Germinal center (tissue), 1 donor: Measurements from ENCODE around the gene KCNJ16.

ENCODE experiments used
- DNase-seq: peaks from one replicate; pipeline ENCODE4 v3.0.0; 2012; ENCODE audit warnings: mixed read lengths, low spot score

Gene KCNJ16

DNA sequence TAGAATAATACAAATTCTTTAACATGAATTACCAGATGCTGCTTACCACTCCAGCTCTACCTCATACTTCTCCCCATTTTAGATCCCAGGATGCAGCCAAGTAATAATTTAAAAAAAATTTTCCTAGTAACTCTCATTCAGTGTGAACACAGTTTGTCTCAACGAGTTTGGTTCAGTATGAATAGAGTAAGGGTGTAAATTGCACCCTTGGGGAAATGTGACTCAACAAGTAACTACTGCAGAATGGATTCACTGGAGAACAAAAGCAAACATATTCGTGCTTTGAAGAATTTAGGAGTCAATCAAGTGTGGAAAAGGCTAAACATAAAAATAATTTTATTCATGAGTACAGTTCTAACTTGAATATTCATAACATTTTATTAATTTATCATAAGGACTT, 23.0 kb downstream of the KCNJ16 start:
- no peak for DNase-seq

DNA sequence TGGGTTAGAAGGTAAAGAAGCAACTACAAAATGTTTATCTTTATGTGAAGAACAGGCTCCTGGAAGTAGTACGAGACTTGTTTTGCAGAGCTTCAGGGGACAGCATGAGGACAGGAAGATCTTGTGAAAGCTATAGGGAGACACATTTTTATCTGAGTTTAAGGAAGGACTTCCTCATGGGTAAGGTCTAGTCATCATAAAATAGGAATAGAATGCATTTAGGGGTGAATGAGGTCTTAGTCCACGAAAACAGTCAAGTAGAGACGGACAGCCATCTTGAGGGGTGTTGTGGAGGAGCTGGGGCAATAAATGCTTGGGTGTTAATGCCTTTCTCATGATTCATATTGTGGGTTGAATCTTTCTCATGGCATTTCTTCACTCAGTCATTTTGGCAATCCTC, 24.3 kb downstream of the KCNJ16 start:
- no peak for DNase-seq

DNA sequence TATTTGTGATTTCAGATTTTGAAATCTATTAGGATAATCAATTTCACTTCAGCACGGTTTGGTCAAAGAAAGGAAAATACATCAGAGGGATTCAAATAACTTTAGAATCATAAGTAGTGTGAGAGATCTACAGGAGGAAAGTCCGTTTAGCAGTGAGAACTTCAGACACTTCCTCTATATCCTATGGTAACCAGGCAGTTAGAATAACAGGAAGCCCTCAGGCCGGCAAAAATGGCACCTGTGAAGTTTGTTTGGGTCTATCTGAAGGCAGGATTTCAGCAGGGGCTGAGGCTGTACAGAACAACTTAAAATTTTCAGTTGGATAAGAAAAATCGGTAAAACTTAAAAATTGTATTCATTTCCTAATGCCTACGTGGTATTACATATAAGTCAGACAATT, 24.9 kb downstream of the KCNJ16 start:
- no peak for DNase-seq

DNA sequence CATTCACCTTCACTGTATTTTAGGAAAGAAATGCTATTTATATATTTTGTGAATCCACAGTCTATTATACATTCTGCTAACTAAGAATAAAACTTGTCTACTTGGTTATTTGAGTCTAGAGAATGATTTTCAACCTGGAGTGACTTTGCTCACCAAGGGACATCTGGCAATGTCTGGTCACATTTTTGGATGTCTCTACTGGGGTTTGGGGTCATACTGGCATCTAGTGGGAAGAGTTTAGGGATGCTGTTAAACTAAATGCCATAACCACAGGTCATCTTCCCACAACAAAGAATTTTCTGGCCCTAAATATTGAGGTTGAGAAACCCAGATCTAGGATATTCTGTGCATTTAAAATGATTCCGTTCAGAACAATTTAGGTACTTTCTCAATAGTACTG, 26.0 kb downstream of the KCNJ16 start:
- DNase-seq: no peak

DNA sequence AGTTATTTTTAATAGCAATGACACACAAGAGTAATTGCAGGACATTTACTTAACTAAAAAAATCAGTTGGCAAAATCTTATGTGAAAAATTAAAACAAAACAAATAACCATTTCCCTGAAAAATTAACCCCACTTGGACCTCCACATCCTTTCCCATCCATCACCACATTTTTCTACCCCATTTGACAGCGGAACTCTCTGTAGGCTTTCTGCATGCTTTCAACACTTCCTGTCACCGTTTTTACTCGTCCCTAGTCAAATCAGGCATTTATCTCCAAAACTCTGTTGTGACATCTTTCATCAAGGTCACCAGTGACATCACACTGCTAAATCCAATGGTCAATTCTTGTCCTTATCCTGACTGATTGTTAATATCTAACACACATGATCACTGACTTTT, 27.5 kb downstream of the KCNJ16 start:
- no peak for DNase-seq

DNA sequence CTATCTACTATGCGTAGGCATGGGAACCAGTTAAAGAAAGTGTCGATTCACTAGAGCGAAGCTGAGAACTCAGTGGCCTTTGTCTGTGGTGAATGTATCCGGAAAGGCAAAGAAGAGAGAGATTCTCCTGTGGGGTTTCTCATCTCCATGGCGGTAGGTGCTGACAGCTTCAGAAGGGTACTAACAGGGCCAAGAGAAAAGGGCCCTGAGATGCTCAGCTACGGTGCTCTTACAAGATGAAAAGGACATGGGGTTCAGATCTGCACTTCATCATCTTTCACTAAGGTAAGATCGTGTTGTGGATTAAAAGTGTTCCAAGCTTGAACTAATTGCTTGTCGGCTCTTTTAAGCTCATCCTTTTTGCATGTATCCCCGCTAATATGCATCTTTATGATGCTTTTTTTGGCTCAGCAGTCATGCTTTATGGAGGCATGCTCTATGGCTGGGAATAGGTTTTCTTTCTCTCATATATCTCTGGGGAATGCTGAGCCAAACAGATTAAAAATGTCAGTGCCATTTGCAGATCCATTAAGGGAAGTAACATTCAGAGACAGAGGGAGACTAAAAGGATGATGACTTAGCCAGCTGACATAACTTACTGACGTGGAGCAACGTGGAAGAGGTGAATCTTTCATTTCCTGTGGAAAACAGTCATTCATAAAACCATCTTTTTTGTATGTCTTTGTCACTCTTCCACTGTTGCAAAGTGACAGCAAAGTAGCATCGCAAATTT, 29.9 kb downstream of the KCNJ16 start:
- DNase-seq: no peak

DNA sequence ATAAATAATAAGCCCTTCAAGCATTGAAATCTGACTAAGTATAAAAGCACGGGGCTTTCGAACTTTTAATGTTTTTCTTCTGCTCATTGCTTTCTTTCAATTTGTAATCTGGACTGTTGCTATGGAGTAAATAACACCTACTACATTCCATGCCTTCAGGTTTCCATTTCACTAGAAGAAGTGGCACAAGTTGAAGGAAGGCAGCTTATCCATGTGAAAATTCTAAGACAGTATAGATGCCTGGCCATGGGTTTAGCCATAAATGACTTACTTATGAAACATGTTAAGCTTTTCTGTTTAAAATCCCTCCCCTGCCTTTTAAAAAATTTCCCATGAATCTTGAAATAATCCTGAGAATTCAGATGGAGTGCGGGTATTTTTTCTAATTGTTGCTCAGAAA, 30.6 kb downstream of the KCNJ16 start:
- DNase-seq: no peak

DNA sequence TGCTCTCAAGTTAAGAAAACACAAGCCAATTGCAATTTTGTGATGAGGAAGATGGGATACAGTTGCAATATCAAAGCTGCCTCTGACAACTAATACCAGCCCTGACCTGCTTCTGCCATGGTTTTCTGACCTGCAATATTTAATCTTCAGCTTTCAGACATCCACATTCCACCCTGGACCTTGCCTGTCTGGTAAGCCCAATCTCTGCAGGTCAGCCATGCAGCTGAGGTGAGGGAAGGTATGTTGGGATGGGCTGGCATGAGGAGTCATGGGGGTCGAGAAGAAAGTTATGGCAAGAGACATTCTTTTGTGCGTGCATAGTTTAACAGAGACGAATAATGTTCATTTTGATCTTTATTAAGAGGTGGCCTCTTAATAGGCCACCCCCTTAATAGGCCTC, 31.5 kb downstream of the KCNJ16 start:
- DNase-seq: no peak

DNA sequence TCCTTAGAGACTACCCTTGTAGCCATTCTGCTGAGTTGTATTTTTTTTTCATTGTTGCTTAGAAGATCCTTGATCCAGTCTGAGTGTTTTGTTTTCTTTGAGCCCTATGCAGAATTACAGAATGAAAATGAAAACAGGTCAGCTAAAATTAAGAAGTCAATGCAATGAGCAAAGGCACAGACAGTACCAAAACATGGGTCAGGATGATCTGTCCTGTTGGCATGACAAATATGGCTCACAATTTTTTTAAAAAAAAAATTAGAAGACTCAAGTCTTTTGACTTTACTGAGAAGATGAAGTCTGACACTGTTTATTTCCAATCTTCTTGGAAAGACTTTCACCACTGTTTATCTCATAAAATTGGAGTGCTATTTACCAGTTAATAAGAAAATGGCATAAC, 32.4 kb downstream of the KCNJ16 start:
- no peak for DNase-seq

DNA sequence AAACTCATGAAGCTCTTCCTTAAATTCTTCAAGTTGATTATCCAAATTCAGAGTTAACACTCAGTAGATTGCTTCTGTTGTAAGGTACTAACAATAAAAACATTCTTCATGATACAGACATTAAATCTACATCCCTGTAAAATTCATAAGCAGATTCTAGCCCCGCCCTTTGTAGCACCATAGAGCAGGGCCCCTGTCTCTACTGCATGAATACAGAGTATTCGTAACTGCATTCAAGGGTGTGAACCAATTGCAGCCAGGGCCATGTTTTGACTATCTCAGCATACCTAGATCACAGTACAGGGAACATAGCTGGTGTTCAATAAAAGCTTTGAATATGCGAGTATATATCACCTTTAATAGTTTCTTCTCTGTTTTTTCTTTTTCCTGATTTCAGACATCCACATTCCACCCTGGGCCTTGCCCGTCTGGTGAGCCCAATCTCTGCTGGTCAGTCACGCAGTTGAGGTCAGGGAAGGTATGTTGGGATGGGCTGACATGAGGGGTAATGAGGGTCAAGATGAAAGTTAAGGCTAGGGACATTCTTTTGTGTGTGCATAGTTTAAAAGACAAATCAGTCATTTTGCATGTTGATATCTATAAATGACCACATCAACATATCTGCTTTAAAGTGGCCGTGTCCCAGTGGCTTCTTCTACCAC, 33.0 kb downstream of the KCNJ16 start:
- no peak for DNase-seq

DNA sequence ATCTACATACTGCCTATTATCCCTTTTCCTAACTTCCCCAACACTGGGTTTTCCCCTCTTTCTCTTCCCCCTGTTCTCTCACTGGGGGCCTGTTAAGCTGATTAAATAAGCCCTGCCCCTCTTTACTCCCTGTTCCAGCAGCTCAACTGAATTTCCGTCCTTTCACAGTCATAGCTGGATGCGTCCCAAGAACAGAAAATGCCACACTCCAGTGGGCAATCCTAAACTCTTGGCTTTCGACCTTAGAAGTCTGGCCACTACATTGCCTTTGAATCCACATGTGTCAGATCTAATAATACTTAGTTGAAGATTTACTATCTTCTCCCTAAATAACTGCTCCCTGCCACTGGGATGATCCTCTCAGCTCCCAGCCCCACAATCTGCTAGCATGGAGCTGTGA, 34.5 kb downstream of the KCNJ16 start:
- no peak for DNase-seq

DNA sequence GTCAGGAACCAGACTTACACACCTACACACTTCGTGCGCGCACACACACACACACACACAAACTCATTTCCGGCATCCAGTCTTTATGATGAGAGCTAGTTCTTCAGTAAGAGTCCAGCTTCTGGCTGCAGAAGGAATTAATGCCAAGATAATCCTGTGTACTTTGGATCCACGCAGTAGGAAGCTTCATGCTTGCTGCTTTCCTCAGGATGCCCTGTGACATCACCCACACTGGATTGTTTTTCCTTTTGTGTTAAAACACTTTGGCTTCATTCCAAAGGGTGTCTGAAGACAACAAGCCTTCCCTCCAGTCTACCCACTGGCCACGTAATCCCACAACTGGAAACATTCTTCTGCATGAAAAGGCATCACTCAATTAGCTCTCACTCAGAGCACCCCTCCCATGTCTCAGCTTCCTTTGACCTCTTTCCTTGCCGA, 35.4 kb downstream of the KCNJ16 start:
- no peak for DNase-seq

DNA sequence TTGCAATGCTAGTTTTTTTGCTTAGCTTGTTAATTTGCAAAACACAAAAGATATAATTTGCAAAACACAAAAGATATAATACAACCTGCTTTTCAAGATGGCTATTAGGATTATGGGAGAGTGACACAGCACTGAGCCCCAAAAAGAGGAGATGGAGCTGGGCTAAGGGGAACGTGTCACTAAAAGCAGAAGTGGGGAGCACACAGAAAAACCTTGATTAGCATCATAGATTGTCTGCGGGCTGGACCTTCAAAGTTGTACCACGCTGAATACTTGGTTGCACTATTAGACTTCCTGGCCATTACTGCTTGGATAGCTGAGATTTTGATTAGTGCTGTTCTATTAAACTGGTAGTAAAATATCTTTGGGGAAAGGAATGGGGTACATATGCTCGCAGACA, 36.2 kb downstream of the KCNJ16 start:
- DNase-seq: no peak

DNA sequence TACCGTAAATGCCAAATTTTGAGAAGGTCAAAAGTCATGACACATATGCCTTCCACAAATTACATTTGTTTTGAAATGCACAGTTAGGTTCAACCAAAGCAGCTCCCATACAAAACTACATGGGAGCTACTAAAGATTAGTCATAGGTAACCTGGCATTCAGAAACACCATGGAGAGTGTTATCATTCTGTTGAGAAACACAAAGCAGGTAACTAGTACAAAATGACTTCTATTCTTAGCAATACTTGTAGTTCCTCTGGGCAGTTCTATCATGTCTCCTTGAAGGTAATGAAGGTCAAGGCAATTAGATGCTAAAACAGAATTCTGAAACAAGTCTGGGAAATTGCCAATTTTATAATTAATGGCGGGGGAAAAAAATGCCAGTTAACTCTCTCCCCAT, 39.4 kb downstream of the KCNJ16 start:
- DNase-seq: no peak

DNA sequence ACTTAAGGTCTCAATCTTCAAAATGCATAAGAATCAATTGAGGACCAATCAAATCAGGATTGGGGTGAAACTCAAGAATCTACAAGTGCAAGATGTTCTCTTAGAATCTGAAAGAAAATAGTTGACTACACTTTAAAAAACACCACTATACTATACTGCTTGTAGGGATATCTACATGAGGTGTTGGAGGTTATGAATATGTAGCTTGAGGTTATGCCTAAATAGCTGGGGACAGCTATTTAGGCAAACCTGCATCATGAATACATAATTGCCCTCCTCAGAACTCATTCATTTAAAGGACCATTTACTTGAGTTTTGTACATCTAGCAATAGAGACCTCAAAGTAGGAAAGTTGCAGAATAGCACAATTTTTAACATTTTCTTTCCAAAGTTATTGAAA, 40.1 kb downstream of the KCNJ16 start:
- DNase-seq: no peak

DNA sequence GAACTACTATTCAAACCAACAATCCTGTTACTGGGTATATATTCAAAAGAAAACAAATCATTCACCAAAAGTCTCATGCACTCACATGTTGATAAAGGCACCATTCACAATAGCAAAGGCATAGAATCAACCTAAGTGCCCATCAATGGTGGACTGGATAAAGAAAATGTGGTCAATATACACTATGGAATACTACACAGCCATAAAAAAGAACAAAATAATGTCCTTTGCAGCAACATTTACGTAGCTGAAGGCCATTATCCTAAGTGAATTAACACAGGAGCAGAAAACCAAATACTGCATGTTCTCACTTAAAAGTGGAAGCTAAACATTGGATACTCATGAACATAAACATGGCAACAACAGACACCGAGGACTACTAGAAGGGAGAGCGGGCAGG, 41.9 kb downstream of the KCNJ16 start:
- DNase-seq: no peak

DNA sequence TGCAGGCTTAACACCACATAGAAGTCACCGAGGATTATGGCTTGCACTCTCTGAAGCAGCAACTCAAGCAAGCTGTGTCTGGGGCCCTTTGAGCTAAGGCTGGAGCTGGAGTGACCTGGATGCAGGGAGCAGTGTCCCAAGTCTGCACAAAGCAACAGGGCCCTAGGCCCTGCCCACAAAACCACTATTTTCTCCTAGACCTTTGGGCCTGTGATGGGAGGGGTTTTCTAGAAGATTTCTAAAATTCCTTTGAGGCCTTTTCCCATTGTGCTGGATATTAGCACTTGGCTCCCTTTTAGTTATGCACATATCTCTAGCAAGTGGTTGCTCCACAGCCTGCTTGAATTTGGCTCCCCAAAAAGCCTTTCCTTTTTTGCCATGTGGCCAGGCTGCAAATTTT, 44.5 kb downstream of the KCNJ16 start:
- DNase-seq: no peak

DNA sequence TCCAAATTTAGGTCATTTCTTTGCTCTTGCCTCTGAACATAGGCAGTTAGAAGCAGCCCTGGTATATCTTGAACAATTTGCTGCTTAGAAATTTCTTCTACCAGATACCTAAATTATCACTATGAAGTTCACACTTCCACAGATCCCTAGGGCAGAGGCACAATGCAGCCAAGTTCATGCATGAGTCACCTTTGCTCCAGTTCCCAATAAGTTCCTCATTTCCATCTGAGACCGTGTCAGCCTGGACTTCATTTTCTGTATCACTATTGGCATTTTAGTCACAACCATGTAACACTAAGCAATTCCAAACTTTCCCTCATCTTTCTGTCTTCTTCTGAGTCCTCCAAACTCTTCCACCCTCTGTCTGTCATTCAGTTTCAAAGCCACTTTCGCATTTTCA, 45.0 kb downstream of the KCNJ16 start:
- DNase-seq: no peak

DNA sequence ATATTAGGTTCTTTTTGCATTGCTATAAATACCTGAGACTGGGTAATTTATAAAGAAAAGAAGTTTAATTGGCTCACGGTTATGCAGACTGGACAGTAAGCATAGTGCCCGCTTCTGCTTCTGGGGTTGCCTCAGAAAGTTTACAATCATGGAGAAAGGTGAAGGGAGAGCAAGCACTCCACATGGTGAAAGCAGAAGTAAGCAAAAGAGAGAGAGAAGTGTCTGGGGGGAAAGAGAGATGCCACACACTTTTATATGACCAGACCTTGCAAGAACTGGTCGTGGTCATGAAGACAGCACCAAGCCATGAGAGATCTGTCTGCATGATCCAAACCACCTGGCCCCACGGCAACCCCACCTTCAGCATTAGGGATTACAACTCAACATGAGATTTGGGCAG, 45.4 kb downstream of the KCNJ16 start:
- no peak for DNase-seq

DNA sequence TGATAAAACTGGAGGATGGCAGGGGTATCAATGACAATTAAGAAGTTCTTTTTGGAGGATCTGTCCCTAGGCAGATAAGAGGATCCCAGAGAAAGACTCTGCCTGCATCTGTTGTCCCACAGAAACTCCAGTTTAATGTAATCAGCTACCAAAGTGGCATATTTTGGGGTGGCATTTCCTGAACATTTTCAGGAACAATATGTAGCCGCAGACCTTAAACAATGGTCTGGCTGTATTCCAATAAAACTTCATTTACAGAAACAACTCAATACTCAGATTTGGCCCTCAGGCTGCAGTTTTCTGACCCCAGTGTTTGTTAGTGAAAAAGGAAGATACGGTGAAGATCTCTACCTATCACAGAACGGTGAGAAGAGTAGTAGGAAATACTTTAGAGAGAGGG, 46.1 kb downstream of the KCNJ16 start:
- DNase-seq: no peak

DNA sequence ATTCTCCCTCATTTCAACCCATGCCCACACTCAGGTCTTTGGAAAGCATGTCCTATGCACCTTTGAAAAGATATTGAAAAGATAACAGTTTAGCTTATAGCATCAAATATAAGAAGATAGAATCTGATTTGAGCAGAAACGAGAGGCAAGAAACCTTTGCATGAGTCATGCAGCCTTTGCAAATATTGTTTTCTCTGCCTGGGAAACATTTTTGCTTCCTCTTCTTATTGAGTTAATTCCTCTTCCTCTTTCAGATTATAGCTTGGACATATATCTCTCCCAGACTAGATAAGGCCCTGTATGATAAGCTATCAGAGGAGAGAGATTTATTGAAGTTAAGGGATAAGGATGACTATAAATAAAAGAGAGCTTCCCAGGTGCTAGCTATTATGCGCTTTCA, 48.2 kb downstream of the KCNJ16 start:
- DNase-seq: no peak

DNA sequence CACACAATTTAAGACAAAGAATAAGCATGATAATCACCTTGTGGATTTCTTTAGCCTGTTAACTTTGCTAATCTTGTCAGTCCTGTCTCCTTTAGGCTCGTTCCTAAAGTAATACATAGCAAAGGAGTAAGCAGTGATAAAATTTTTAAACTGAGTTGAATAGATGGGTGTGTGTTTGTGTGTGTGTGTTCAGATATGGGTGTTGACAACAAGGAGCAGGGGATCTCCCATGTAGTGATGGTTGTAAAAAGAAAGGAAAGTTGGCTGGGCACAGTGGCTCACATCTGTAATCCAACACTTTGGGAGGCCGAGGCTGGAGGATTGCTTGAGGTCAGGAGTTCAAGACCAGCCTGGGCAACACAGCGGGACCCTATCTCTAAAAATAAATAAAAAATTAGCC, 49.7 kb downstream of the KCNJ16 start:
- no peak for DNase-seq

DNA sequence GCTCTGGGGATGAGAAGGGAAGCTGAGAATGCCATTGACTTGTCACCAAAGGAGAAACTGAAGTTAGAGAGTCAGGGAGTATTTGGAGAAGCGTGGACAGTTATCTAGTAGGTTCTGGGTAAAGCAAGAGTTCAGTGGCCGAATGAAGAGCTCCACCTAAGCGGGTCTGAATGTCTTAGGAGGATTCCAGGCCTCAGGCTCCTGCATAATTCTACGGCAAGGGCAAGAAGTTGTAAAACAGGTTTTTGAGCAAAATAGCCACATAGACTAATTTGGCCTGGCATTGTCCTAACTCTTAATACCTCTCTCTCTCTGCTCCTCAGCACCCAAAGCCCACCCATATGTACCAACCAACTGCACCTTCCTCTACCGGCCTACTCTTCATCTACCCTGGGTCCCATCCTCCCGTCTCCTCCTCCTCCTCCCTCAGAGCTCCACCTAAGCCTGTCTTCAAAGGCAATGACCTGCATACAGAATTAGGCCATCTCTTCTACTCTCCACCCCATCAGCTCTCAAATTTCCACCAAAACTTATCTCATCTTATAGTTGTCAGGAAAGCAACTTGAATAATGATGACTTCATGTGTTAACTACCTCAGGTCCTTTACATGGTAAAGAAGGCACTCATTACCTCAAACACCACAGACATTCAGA, 52.3 kb downstream of the KCNJ16 start:
- no peak for DNase-seq
